ENCODE data around the gene SCAF8. TPM values are rescaled to one million over a fixed set of nuclear protein-coding genes. Genes with fewer than 3 reads are reported as not detected.
A peak's percentile ranks its signal among the peaks of the same experiment; 100 is the strongest.
"Not testable (repeated sequence)": the region's sequence is repeated elsewhere in the genome, so short reads cannot be mapped to it uniquely, and the experiment has no call there.

Gene SCAF8
- total RNA-seq: 46.2 TPM

DNA sequence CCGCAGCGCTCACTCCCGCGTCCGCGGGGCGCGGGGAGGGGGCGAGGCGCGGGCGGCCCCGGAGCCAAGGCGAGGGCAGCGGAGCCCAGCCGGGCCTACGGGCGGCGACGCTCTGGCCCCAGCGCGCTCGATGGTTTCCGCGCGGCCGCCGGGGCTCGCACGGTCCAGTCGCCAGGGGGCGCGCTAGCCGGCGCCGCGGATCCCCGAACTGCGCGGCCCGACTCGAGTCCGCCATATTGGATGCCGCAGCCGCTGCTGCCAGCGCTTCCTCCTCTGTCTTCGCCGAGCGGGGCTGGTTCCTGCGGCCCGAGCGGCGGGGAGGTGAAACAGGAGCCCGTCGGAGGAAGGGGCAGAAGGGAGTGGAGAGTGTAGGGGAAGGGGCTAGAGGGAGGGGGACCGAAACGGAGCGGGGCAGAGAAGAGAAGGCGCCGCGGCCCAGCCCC is at the start of gene SCAF8:
Gene SCAF8 (plus strand): TSS at position 234 of the 443 bp plus-strand sequence. CDS start 485 bp downstream, outside the sequence.
- peak; percentile 90 for DNase-seq

GRCh38 chr6:154683756-154684523 is 49.3 kb upstream of the SCAF8 start:
- no peak for DNase-seq

GRCh38 chr6:154686162-154686561 is 47.1 kb upstream of the SCAF8 start:
- DNase-seq: no peak

DNA sequence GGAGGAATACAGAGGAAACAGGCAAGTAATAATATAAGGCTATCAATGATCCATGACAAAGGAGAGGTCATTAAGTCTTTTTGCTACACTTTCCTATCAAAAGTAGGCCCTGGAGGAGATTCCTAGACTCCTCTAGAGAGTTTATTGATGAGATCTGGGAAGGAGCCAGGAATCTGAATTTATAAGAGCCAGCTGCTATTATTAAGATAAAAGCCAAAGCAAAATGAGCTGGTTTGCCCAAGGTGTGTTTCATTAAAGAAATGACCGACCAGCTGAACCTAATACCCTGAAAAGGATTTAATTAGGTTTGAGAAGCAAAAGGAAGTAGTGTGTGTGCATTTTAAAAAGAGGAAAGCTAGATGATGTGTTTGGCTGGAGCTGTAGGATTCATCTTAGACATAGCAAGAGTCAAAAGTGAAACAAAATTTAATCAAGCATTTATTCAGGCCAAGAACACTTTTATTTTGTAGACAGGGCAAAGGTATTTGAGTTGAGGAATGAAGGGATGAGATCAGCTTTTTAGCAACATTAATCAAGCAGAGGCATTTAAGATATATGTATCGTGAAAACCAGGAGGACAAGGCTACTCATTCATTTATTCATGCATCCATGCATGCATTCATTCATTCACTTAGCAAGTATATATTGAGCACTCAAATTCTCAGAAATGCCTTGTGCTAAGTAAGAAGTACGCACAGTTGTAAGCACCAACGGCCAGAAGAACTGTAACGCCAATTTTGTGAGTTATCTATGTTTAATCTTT is 43.5 kb upstream of the SCAF8 start:
- no peak for DNase-seq

- no peak for DNase-seq
Measured at GRCh38 chr6:154690857-154691256, 42.4 kb upstream of the SCAF8 start.

GRCh38 chr6:154696661-154697060 is 36.6 kb upstream of the SCAF8 start:
- no peak for DNase-seq

DNA sequence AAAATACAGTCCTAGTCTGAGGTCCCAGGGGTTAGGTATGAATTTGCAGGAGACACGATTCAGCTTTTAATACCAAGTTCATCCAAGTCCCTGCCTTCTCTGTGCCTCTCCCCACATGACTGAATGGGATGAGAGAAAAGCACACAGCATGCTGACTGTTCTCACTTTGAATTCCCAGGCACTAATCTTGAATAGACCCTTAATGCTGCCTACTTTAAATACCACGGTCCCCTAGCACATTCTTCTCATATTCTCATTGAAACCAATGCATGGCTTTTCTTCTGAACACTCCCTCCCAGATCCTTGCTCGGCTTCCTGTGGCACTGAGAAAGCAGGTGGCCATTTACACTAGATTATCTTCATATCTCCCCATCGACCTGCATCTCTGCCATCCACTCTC is 30.1 kb upstream of the SCAF8 start:
- no peak for DNase-seq

DNA sequence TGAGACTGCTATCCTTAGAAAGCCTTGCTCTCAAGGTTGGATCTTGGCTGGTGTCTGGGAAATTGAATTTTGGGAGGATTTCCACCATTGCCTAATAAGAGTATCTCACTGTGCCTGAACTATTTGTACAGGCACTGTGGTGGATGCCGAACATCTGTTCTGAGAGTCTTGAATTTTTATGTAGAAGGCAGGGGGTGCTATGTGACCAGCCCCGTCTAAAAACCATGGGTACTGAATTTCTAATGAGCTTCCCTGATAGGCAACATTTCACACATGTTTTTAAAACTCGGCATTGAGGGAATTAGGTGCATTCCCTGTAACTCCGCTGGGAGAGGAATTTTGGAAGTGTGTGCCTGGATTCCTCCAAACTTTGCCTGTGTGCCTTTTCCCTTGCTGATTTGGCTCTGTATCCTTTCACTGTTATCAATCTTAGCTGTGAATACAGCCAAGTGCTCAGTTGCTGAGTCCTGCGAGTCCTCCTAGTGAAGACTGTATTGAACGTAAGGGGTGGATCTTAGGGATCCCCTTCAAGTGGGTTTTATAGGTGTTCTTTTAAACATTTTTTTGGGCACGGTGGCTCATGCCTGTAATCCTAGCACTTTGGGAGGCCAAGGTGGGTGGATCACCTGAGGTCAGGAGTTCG is 27.6 kb upstream of the SCAF8 start:
- no peak for DNase-seq

- DNase-seq: no peak
Measured at GRCh38 chr6:154706389-154706788, 26.8 kb upstream of the SCAF8 start.

- no peak for DNase-seq
Measured at GRCh38 chr6:154709621-154710020, 23.6 kb upstream of the SCAF8 start.

- no peak for DNase-seq
Measured at GRCh38 chr6:154710689-154711088, 22.5 kb upstream of the SCAF8 start.

DNA sequence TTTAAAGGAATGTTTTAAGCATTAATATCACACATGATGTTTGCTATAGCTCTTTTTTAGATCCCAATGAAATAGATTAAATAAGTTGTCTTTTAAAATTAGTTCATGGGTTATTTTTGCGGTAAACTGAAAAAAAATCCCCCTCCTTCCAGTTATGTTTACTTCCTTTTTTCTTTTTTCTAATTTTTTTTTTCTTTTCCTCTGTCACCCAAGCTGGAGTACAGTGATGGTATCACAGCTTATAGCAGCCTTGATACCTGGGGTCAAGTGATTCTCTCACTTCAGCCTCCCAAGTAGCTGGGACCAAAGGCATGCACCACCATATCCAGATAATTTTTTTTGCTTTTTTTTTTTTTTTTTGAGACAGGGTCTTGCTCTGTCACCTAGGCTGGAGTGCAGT is 17.8 kb upstream of the SCAF8 start:
- DNase-seq: no peak

GRCh38 chr6:154716350-154716749 is 16.9 kb upstream of the SCAF8 start:
- DNase-seq: not testable (repeated sequence)

DNA sequence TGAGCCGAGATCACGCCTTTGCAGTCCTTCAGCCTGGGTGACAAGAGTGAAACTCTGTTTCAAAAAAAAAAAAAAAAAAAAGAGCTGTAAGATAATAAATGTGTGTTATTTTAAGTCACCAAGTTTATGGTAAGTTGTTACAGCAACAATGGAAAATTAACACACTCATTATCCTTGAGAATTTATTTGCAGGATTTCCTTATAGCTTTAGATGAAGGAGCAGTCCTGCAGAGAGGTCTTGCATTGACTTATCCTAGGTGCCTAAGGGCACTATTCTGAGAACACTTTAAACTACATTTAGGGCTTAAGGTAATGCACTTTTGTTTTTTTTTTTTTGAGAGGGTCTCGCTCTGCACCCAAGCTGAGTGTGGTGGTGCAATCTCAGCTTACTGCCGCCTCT is 13.8 kb upstream of the SCAF8 start:
- no peak for DNase-seq

GRCh38 chr6:154719854-154720253 is 13.4 kb upstream of the SCAF8 start:
- no peak for DNase-seq

DNA sequence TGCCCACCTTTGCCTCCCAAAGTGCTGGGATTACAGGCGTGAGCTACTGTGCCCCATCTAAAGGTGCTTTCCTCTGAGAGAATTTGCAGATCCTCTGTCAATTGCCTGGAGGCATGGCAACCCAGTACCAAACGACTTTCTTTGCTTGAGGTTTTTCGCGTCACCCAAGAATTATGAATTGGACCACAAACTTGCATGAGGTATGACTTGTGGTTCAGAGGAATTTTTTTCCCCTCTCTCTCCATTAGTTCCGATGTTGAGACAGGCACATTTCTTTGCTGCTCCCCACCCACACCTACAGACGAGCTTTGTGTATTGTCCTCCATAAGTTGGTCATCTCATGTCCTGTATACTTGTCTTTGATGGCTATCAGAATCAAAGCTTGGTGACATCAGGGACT is 11.8 kb upstream of the SCAF8 start:
- DNase-seq: no peak

GRCh38 chr6:154726887-154727286 is 6.3 kb upstream of the SCAF8 start:
- no peak for DNase-seq

GRCh38 chr6:154731296-154732218 is 1.7 kb upstream of the SCAF8 start:
- DNase-seq: no peak

DNA sequence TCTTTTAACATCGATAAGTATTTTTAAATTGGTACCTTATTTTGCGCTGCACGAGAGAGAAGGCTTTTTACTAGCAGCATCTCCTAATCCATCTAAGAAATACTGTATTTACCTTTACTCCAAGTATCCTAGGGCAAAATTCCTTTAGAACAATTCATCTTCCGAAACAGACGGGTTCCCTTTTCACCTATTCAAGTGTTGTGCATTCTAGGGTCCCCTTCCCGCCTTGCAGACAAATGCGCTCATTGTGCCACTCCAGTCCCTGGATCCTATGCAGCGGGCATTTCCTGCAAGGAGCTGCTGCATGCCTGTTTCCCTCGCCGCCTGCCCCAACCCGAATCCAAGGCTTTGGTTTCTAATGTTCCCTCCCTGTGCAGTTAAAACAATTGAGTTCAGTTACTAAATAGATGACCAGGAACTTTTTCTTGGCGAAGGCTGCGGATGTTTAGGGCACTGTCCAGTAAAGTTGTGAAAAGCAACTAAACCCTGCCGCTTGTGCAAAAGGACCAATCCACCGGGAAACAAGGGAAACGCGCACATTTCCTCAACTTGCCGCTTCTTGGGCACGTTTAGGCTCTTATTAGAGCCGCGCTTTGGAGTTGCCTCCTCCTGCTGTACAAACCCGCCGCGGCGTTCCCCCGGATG is 556 bp upstream of the SCAF8 start:
- peak; percentile 76 for DNase-seq

DNA sequence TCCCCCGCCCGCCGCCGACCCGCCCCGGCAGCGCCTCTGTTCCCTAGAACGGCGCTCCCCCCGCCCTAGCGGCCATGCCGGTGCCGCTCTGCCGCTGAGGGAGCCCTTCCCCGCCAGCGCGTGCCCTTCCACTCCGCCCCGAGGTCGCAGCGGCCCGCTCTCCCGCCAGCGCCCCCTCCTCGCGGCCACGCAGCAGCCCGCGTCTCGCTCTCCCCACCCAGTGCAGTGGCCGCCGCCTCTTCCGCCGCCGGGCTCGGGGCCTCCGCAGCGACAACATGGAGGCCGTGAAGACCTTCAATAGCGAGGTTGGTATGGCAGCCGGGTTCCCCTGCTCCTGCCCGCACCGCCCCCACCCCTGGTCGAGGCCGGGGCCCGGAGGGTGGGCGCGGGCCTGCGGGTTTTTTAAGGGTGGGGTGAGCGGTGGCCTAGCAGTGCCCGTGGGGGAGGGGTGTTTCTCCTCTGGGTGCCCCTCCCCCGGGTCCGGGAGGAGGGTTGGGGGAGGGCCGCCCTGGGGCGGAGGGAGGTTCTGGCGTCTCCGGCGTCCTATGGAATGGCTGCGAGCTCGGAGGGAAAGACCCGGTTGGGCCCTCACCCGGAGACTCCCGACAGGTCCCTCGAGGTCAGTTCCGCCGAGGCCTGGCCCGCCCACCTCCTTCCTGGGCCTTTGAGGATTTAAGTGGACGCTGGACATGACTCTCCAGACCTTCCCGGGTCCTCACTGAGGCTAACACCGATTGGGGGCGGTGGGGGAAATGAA is 588 bp downstream of the SCAF8 start:
- DNase-seq: peak; percentile 89
